Measurements from ENCODE around the gene HERPUD2.

DNA sequence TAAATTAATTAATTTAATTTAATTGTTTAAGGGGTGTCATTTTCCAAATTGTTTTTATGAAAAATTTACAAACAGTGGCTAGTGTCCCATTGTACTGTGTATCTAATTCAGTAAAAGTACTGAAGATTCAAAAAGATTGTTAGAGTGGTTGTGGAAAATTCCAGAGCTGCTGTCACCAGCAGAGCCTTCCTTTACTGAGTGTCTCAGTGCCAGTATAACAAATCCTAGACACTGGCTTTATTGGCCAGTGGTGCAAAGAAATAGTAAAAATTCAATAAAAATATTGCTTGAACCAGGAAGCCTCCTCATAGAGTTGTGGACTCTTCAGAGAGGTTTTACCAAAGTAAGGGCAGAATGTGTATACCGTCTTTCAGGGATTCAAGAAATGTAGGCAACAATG, 23.1 kb upstream of the HERPUD2 start:
- TF ChIP-seq, protein P1, sequence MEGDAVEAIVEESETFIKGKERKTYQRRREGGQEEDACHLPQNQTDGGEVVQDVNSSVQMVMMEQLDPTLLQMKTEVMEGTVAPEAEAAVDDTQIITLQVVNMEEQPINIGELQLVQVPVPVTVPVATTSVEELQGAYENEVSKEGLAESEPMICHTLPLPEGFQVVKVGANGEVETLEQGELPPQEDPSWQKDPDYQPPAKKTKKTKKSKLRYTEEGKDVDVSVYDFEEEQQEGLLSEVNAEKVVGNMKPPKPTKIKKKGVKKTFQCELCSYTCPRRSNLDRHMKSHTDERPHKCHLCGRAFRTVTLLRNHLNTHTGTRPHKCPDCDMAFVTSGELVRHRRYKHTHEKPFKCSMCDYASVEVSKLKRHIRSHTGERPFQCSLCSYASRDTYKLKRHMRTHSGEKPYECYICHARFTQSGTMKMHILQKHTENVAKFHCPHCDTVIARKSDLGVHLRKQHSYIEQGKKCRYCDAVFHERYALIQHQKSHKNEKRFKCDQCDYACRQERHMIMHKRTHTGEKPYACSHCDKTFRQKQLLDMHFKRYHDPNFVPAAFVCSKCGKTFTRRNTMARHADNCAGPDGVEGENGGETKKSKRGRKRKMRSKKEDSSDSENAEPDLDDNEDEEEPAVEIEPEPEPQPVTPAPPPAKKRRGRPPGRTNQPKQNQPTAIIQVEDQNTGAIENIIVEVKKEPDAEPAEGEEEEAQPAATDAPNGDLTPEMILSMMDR (IDR thresholded peaks at IDR 0.05; ENCODE audit: insufficient read depth, low read length, poor library complexity, severe bottlenecking): no peak
- TF ChIP-seq EZH2phosphoT487 (conservative IDR thresholded peaks at IDR 0.05; ENCODE audit: low read length): no peak
